NB4 (cell line): Measurements from ENCODE around the gene CHD2.

Source experiments
- MAX ChIP-seq: IDR thresholded peaks from 2 replicates; pipeline ENCODE4 v1.6.1; 2011; ENCODE audit warnings: low read depth, low read length
- POLR2A ChIP-seq: IDR thresholded peaks from 2 replicates; pipeline ENCODE4 v1.6.1; 2011; ENCODE audit warnings: mild to moderate bottlenecking; ENCODE audit not compliant: insufficient read length; ENCODE audit errors: extremely low read depth
- TF ChIP-seq, protein P1 (sequence below): IDR thresholded peaks from one replicate; pipeline ENCODE4 v1.5.1; 2012; ENCODE audit warnings: low read depth, low read length

DNA sequence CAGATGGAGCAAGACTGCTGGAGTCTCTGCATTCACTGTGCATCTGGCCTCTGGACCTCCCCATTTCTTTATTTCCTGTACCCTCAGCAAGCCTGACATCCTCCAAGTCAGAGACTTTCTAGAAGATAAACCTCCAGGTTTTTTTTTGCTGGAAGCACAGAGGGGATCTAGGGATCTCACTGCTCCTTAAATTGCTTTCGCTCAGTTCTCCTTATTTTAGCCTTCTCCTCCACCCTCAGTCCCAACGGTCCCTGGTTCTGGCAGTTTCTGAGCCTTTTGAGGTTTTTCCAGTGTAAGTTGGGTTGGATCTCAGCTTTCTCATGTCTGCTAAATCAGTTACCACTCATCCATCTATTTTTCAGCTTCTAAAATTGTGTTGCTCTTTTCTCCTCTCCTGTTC lies 22.7 kb upstream of the CHD2 start:
- TF ChIP-seq, protein P1, sequence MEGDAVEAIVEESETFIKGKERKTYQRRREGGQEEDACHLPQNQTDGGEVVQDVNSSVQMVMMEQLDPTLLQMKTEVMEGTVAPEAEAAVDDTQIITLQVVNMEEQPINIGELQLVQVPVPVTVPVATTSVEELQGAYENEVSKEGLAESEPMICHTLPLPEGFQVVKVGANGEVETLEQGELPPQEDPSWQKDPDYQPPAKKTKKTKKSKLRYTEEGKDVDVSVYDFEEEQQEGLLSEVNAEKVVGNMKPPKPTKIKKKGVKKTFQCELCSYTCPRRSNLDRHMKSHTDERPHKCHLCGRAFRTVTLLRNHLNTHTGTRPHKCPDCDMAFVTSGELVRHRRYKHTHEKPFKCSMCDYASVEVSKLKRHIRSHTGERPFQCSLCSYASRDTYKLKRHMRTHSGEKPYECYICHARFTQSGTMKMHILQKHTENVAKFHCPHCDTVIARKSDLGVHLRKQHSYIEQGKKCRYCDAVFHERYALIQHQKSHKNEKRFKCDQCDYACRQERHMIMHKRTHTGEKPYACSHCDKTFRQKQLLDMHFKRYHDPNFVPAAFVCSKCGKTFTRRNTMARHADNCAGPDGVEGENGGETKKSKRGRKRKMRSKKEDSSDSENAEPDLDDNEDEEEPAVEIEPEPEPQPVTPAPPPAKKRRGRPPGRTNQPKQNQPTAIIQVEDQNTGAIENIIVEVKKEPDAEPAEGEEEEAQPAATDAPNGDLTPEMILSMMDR, result no peak
- TF ChIP-seq POLR2A (no peak), MAX (no peak)
